H9 (cell line): Measurements from ENCODE around the gene CTU2. TPM values are rescaled to one million over a fixed set of nuclear protein-coding genes. Genes with fewer than 3 reads are reported as not detected.

Experiments used
- DNase-seq: peaks from one replicate; pipeline ENCODE4 v3.0.0-alpha.2; 2017
- H2AFZ ChIP-seq: one replicate; pipeline ENCODE4 v1.6.1; 2013; ENCODE audit warnings: mild to moderate bottlenecking, low read length, control low read depth, moderate library complexity
- H2AK5ac ChIP-seq: 2 replicates; pipeline ENCODE4 v1.6.1; 2013; ENCODE audit warnings: low read length, control low read depth, mixed read lengths; ENCODE audit not compliant: insufficient read length
- H2BK120ac ChIP-seq: one replicate; pipeline ENCODE4 v1.6.1; 2013; ENCODE audit warnings: low read depth, mild to moderate bottlenecking, low read length, control low read depth, inconsistent platforms; ENCODE audit not compliant: poor library complexity, severe bottlenecking
- H2BK12ac ChIP-seq: 2 replicates; pipeline ENCODE4 v1.6.1; 2013; ENCODE audit warnings: low read length, control low read depth, mixed read lengths, low read depth; ENCODE audit not compliant: insufficient read length
- H2BK15ac ChIP-seq: 2 replicates; pipeline ENCODE4 v1.6.1; 2013; ENCODE audit warnings: low read depth, low read length, control low read depth
- H2BK20ac ChIP-seq: one replicate; pipeline ENCODE4 v1.6.1; 2013; ENCODE audit warnings: low read depth, mild to moderate bottlenecking, low read length, control low read depth, inconsistent platforms; ENCODE audit not compliant: poor library complexity, severe bottlenecking
- H2BK5ac ChIP-seq: 2 replicates; pipeline ENCODE4 v1.6.1; 2013; ENCODE audit warnings: low read length, control low read depth, mixed read lengths; ENCODE audit not compliant: insufficient read length
- H3K14ac ChIP-seq: 2 replicates; pipeline ENCODE4 v1.6.1; 2013; ENCODE audit warnings: low read length, control low read depth; ENCODE audit not compliant: insufficient read depth
- H3K18ac ChIP-seq: 2 replicates; pipeline ENCODE4 v1.6.1; 2013; ENCODE audit warnings: low read depth, mild to moderate bottlenecking, mixed read lengths, low read length, control low read depth; ENCODE audit not compliant: insufficient read length
- H3K23ac ChIP-seq: 2 replicates; pipeline ENCODE4 v1.6.1; 2013; ENCODE audit warnings: low read length, control low read depth, mixed read lengths, low read depth; ENCODE audit not compliant: insufficient read length
- H3K23me2 ChIP-seq: 2 replicates; pipeline ENCODE4 v1.6.1; 2013; ENCODE audit warnings: low read depth, mild to moderate bottlenecking, mixed read lengths, low read length, control low read depth; ENCODE audit not compliant: insufficient read length, poor library complexity, severe bottlenecking
- H3K27ac ChIP-seq: 2 replicates; pipeline ENCODE4 v1.5.1; 2013; ENCODE audit warnings: low read length, control low read depth, mixed read lengths, low read depth; ENCODE audit not compliant: insufficient read length
- H3K27me3 ChIP-seq: 2 replicates; pipeline ENCODE4 v1.6.1; 2013; ENCODE audit warnings: low read length, control low read depth, inconsistent platforms; ENCODE audit not compliant: insufficient read depth
- H3K4ac ChIP-seq: 2 replicates; pipeline ENCODE4 v1.6.1; 2013; ENCODE audit warnings: low read depth, mild to moderate bottlenecking, control low read depth, inconsistent platforms, low read length, moderate library complexity
- H3K4me1 ChIP-seq: 2 replicates; pipeline ENCODE4 v1.6.1; 2013; ENCODE audit warnings: low read length, control low read depth, inconsistent platforms; ENCODE audit not compliant: insufficient read depth
- H3K4me2 ChIP-seq: 2 replicates; pipeline ENCODE4 v1.6.1; 2013; ENCODE audit warnings: low read length, control low read depth, mixed read lengths; ENCODE audit not compliant: insufficient read length, insufficient read depth
- H3K56ac ChIP-seq: 2 replicates; pipeline ENCODE4 v1.6.1; 2013; ENCODE audit warnings: low read depth, mild to moderate bottlenecking, mixed read lengths, low read length, control low read depth; ENCODE audit not compliant: insufficient read length
- H3K79me1 ChIP-seq: 2 replicates; pipeline ENCODE4 v1.6.1; 2013; ENCODE audit warnings: low read depth, mild to moderate bottlenecking, moderate library complexity, low read length, control low read depth, inconsistent platforms; ENCODE audit not compliant: insufficient read depth, poor library complexity, severe bottlenecking
- H3K79me2 ChIP-seq: 2 replicates; pipeline ENCODE4 v1.6.1; 2013; ENCODE audit warnings: low read length, control low read depth, inconsistent platforms; ENCODE audit not compliant: insufficient read depth
- H3K9ac ChIP-seq: 2 replicates; pipeline ENCODE4 v1.6.1; 2013; ENCODE audit warnings: low read length, control low read depth, mixed read lengths; ENCODE audit not compliant: insufficient read length; ENCODE audit errors: extremely low read depth
- H3K9me3 ChIP-seq: one replicate; pipeline ENCODE4 v1.6.1; 2013; ENCODE audit warnings: low read depth, low read length, inconsistent platforms; ENCODE audit not compliant: control insufficient read depth
- H3T11ph ChIP-seq: one replicate; pipeline ENCODE4 v1.6.1; 2013; ENCODE audit warnings: mild to moderate bottlenecking, low read length, control low read depth, inconsistent platforms
- H4K20me1 ChIP-seq: one replicate; pipeline ENCODE4 v1.6.1; 2013; ENCODE audit not compliant: control insufficient read depth, insufficient read length, insufficient read depth
- H4K5ac ChIP-seq: 2 replicates; pipeline ENCODE4 v1.6.1; 2013; ENCODE audit warnings: low read depth, mild to moderate bottlenecking, mixed read lengths, low read length, control low read depth; ENCODE audit not compliant: insufficient read length
- H4K8ac ChIP-seq: replicated peaks from 2 replicates; pipeline ENCODE4 v1.6.1; 2013; ENCODE audit warnings: low read length, control low read depth, mixed read lengths, low read depth; ENCODE audit not compliant: insufficient read length
- H4K91ac ChIP-seq: 2 replicates; pipeline ENCODE4 v1.6.1; 2013; ENCODE audit warnings: low read depth, mild to moderate bottlenecking, moderate library complexity, mixed read lengths, low read length, control low read depth; ENCODE audit not compliant: insufficient read length
- H3K27ac Mint-ChIP-seq, 3 experiments: 2 replicates in 2 of 3; 3 replicates in 1 of 3; pipeline ENCODE4 v1.8.0; 2020 to 2021; ENCODE audit warnings: mixed read lengths in 3 of 3, mild to moderate bottlenecking in 1 of 3, moderate library complexity in 1 of 3
- H3K27me3 Mint-ChIP-seq: 2 replicates; pipeline ENCODE4 v1.8.0; 2021; ENCODE audit warnings: low read depth, mild to moderate bottlenecking, moderate library complexity, mixed read lengths
- H3K36me3 Mint-ChIP-seq, 3 experiments: 2 replicates in 2 of 3; 3 replicates in 1 of 3; pipeline ENCODE4 v1.8.0; 2020 to 2021; ENCODE audit warnings: low read depth in 3 of 3, mixed read lengths in 3 of 3; ENCODE audit not compliant: insufficient read depth in 1 of 3
- H3K4me1 Mint-ChIP-seq, 2 experiments: 2 replicates each; pipeline ENCODE4 v1.8.0; 2020; ENCODE audit warnings: mixed read lengths in 2 of 2
- H3K4me3 Mint-ChIP-seq, 2 experiments: 2 replicates in 1 of 2; 3 replicates in 1 of 2; pipeline ENCODE4 v1.8.0; 2020 to 2021; ENCODE audit warnings: mild to moderate bottlenecking in 2 of 2, mixed read lengths in 2 of 2, moderate library complexity in 1 of 2
- H3K9me3 Mint-ChIP-seq, 2 experiments: 2 replicates in 1 of 2; 3 replicates in 1 of 2; pipeline ENCODE4 v1.8.0; 2020; ENCODE audit warnings: mild to moderate bottlenecking in 2 of 2, mixed read lengths in 2 of 2, moderate library complexity in 1 of 2
- CTCF ChIP-seq: fragments of 200-600 bp; sonication (generic); conservative IDR thresholded peaks from 3 replicates; pipeline ENCODE4 v1.8.0; 2021; ENCODE audit warnings: antibody characterized with exemption, mild to moderate bottlenecking
- WGBS: extraction: QIAGEN DNeasy Blood & Tissue Kit; methylation state at CpG from one replicate; pipeline ENCODE4 v1.1.7; 2013; ENCODE audit warnings: missing lambda C conversion rate, low lambda C conversion rate, mixed read lengths; ENCODE audit not compliant: insufficient read length; ENCODE audit errors: extremely low coverage; 5-methylcytosine and 5-hydroxymethylcytosine counted together
- total RNA-seq: library from RNA; stranded (reverse); gene quantifications from 2 replicates; pipeline ENCODE4 v1.2.1, GENCODE V29; 2021

Gene CTU2
- total RNA-seq, 1 experiment from 2014 or later, result 32.8 TPM

GRCh38 chr16:88719267-88719932 lies 13.1 kb downstream of the CTU2 start:
- H2BK15ac ChIP-seq, result no peak overlapping the region
- WGBS, result no CpG with 5 or more reads among the region's 29 CpGs

More at GRCh38 chr16:88719267-88719932, 13.1 kb downstream of the CTU2 start:
- Histone ChIP-seq H4K91ac (no peak overlapping the region), H3K4me2 (no peak overlapping the region), H2AK5ac (no peak overlapping the region), H3K56ac (no peak overlapping the region), H4K5ac (no peak overlapping the region), H3K23ac (no peak overlapping the region), H2BK20ac (no peak overlapping the region), H2BK5ac (no peak overlapping the region), H3K9ac (no peak overlapping the region), H3K79me1 (no peaks in the 10 kb centered on the region), H4K20me1 (no peaks in the 10 kb centered on the region), H4K8ac (no peak overlapping the region), H3K27ac (no peak overlapping the region), H3K23me2 (no peaks in the 10 kb centered on the region), H3K4me1 (no peaks in the 10 kb centered on the region), H3K9me3 (no peaks in the 10 kb centered on the region), H3K14ac (no peak overlapping the region), H2BK12ac (no peak overlapping the region), H3K27me3 (no peaks in the 10 kb centered on the region), H3K4ac (no peak overlapping the region), H2BK120ac (no peak overlapping the region), H3T11ph (no peak overlapping the region), H2AFZ (no peak overlapping the region), H3K18ac (no peak overlapping the region), H3K79me2 (no peaks in the 10 kb centered on the region)
- Mint-ChIP-seq H3K4me3 (no peak overlapping the region), H3K27ac (no peak overlapping the region), H3K27me3 (no peaks in the 10 kb centered on the region), H3K9me3 (no peaks in the 10 kb centered on the region), H3K4me1 (no peaks in the 10 kb centered on the region), H3K36me3 (peaks cover 12 to 43% (median 38%) of the 10 kb centered on the region in 3 experiments; a peak in 6 of 7 replicates)
- no peak for TF ChIP-seq CTCF
- DNase-seq, result no peak
